D721Med (cell line): Measurements from ENCODE around the gene RASSF3.

Experiments used
- DNase-seq: peaks from one replicate; pipeline ENCODE4 v3.0.0; 2011; ENCODE audit warnings: low spot score; ENCODE audit not compliant: insufficient read length
- FAIRE-seq: peaks from 2 replicates; lab custom pipeline; 2011; peaks lifted over from hg19 to GRCh38; lab: Jason Lieb, UNC
- CTCF ChIP-seq: IDR thresholded peaks from 2 replicates; pipeline ENCODE4 v1.5.1; 2012; ENCODE audit warnings: mild to moderate bottlenecking, control low read depth; ENCODE audit not compliant: insufficient read depth; ENCODE audit errors: missing control alignments

Gene RASSF3

GRCh38 chr12:64670919-64671639 lies 60.8 kb downstream of the RASSF3 start:
- DNase-seq (no peak), FAIRE-seq (no peak)
- no peak for TF ChIP-seq CTCF

GRCh38 chr12:64671681-64672080 lies 61.4 kb downstream of the RASSF3 start:
- TF ChIP-seq CTCF: no peak
- FAIRE-seq (no peak), DNase-seq (no peak)

GRCh38 chr12:64672925-64673409 lies 62.7 kb downstream of the RASSF3 start:
- FAIRE-seq (no peak), DNase-seq (no peak)
- TF ChIP-seq CTCF: no peak

GRCh38 chr12:64673490-64674169 lies 63.3 kb downstream of the RASSF3 start:
- DNase-seq (no peak), FAIRE-seq (no peak)
- TF ChIP-seq CTCF: no peak

GRCh38 chr12:64674367-64674922 lies 64.2 kb downstream of the RASSF3 start:
- FAIRE-seq (no peak), DNase-seq (no peak)
- no peak for TF ChIP-seq CTCF

- DNase-seq (no peak), FAIRE-seq (no peak)
- TF ChIP-seq CTCF: no peak
Measured at GRCh38 chr12:64675795-64676194, 65.5 kb downstream of the RASSF3 start.
